Measurements from ENCODE around the gene SLC5A9. TPM values are rescaled to one million over a fixed set of nuclear protein-coding genes. Genes with fewer than 3 reads are reported as not detected.

The SLC5A9 gene
- total RNA-seq, 1 donor from 2014 or later: not detected

Other genes with a start within 250 kb of the SLC5A9 start
- gene TRABD2B, start 225.3 kb upstream of the SLC5A9 start, total RNA-seq: not detected in 2 replicates
- 2.0 and 4.8 TPM in 2 replicates for gene SPATA6, start 249.5 kb downstream of the SLC5A9 start, total RNA-seq

All from myocyte (in vitro differentiated cells).